ENCODE measurements around the gene REXO5.
A peak's percentile ranks its signal among the peaks of the same experiment; 100 is the strongest.
"Not testable (repeated sequence)": the region's sequence is repeated elsewhere in the genome, so short reads cannot be mapped to it uniquely, and the experiment has no call there.

Gene REXO5

GRCh38 chr16:20806168-20807050 is at the start of gene REXO5, which contains the start of gene ERI2:
REXO5 (plus strand) TSS chr16:20806527; CDS start chr16:20806954, 427 bp downstream.
ERI2 (minus strand) TSS chr16:20806472; CDS start chr16:20806430, 42 bp downstream.
- peak; percentile 77 for DNase-seq (ENCODE audit: low read depth)

- no peak for DNase-seq (ENCODE audit: low read depth)
Observed at GRCh38 chr16:20760346-20760745, 46.0 kb upstream of the REXO5 start.

- no peak for DNase-seq (ENCODE audit: low read depth)
Observed at GRCh38 chr16:20761175-20761574, 45.2 kb upstream of the REXO5 start.

GRCh38 chr16:20762404-20763123 is 43.8 kb upstream of the REXO5 start:
- no peak for DNase-seq (ENCODE audit: low read depth)

- peak; percentile 40 for DNase-seq (ENCODE audit: low read depth)
Observed at GRCh38 chr16:20763461-20764232, 42.7 kb upstream of the REXO5 start, which contains the start of gene ACSM3. ACSM3 (plus strand) TSS chr16:20764014; CDS start chr16:20770035, 6,021 bp downstream.

- not testable (repeated sequence) for DNase-seq (ENCODE audit: low read depth)
Observed at GRCh38 chr16:20764448-20764847, 41.9 kb upstream of the REXO5 start.

- DNase-seq (ENCODE audit: low read depth): no peak
Observed at GRCh38 chr16:20765732-20766131, 40.6 kb upstream of the REXO5 start.

GRCh38 chr16:20766294-20766693 is 40.0 kb upstream of the REXO5 start:
- no peak for DNase-seq (ENCODE audit: low read depth)

- no peak for DNase-seq (ENCODE audit: low read depth)
Observed at GRCh38 chr16:20767577-20767976, 38.8 kb upstream of the REXO5 start.

GRCh38 chr16:20768121-20768520 is 38.2 kb upstream of the REXO5 start:
- DNase-seq (ENCODE audit: low read depth): no peak

GRCh38 chr16:20768818-20769217 is 37.5 kb upstream of the REXO5 start:
- no peak for DNase-seq (ENCODE audit: low read depth)

- DNase-seq (ENCODE audit: low read depth): no peak
Observed at GRCh38 chr16:20773679-20774078, 32.6 kb upstream of the REXO5 start.

GRCh38 chr16:20774703-20775362 is 31.5 kb upstream of the REXO5 start:
- no peak for DNase-seq (ENCODE audit: low read depth)

GRCh38 chr16:20781697-20782096 is 24.6 kb upstream of the REXO5 start:
- DNase-seq (ENCODE audit: low read depth): no peak

GRCh38 chr16:20782470-20782869 is 23.9 kb upstream of the REXO5 start:
- DNase-seq (ENCODE audit: low read depth): no peak

- no peak for DNase-seq (ENCODE audit: low read depth)
Observed at GRCh38 chr16:20784204-20784603, 22.1 kb upstream of the REXO5 start.

- DNase-seq (ENCODE audit: low read depth): no peak
Observed at GRCh38 chr16:20789130-20789529, 17.2 kb upstream of the REXO5 start.

- no peak for DNase-seq (ENCODE audit: low read depth)
Observed at GRCh38 chr16:20791923-20792612, 14.3 kb upstream of the REXO5 start.

- DNase-seq (ENCODE audit: low read depth): no peak
Observed at GRCh38 chr16:20798364-20798763, 8.0 kb upstream of the REXO5 start.

- DNase-seq (ENCODE audit: low read depth): no peak
Observed at GRCh38 chr16:20799599-20799998, 6.7 kb upstream of the REXO5 start.

GRCh38 chr16:20801278-20801677 is 5.0 kb upstream of the REXO5 start:
- DNase-seq (ENCODE audit: low read depth): no peak

All from non-pigmented ciliary epithelial cell (primary cell).